Skeletal muscle tissue (tissue), 4 donors: ENCODE measurements around the gene TTC28. TPM values are rescaled to one million over a fixed set of nuclear protein-coding genes. Genes with fewer than 3 reads are reported as not detected.

Source experiments
- H3K27ac ChIP-seq: one replicate; pipeline ENCODE4 v1.7.0; 2013; ENCODE audit warnings: mild to moderate bottlenecking, low read depth, low read length, inconsistent platforms
- H3K27me3 ChIP-seq, 3 donors: one replicate each; pipeline ENCODE4 v1.7.0; 2013; ENCODE audit warnings: low read length in 3 of 3; ENCODE audit not compliant: control insufficient read depth in 3 of 3, insufficient read depth in 3 of 3
- H3K36me3 ChIP-seq, 3 donors: one replicate each; pipeline ENCODE4 v1.7.0; 2013; ENCODE audit warnings: low read length in 3 of 3; ENCODE audit not compliant: control insufficient read depth in 3 of 3, insufficient read depth in 3 of 3
- H3K4me1 ChIP-seq, 3 donors: one replicate each; pipeline ENCODE4 v1.7.0; 2013; ENCODE audit warnings: low read length in 3 of 3, mild to moderate bottlenecking in 3 of 3; ENCODE audit not compliant: control insufficient read depth in 3 of 3, insufficient read depth in 3 of 3
- H3K4me3 ChIP-seq, 3 donors: one replicate each; pipeline ENCODE4 v1.7.0; 2013; ENCODE audit warnings: low read length in 3 of 3
- H3K9ac ChIP-seq, 3 donors: one replicate each; pipeline ENCODE4 v1.7.0; 2013; ENCODE audit warnings: low read length in 3 of 3, mild to moderate bottlenecking in 3 of 3, moderate library complexity in 2 of 3, low read depth in 1 of 3
- H3K9me3 ChIP-seq, 3 donors: one replicate each; pipeline ENCODE4 v1.7.0; 2013; ENCODE audit warnings: low read length in 3 of 3; ENCODE audit not compliant: control insufficient read depth in 3 of 3
- total RNA-seq: library from RNA; depleted of rRNA; stranded (reverse); fragments of >200 nt; gene quantifications from one replicate; pipeline ENCODE4 v1.2.3, GENCODE V29; 2014
- donor health status: Osteomylitis.

The TTC28 gene
- total RNA-seq, 1 donor from 2014 or later, result 27.1 TPM

GRCh38 chr22:28438183-28438768 is 241.4 kb downstream of the TTC28 start:
- Histone ChIP-seq H3K4me1 (peaks cover 19 to 34% (median 32%) of the 10 kb centered on the region in 3 donors), H3K9ac (no peak overlapping the region), H3K9me3 (no peaks in the 10 kb centered on the region), H3K27me3 (no peaks in the 10 kb centered on the region), H3K27ac (no peak overlapping the region), H3K4me3 (no peak overlapping the region), H3K36me3 (no peaks in the 10 kb centered on the region)

GRCh38 chr22:28435982-28436381 is 243.7 kb downstream of the TTC28 start:
- Histone ChIP-seq H3K9me3 (no peaks in the 10 kb centered on the region), H3K9ac (no peak overlapping the region), H3K27ac (no peak overlapping the region), H3K4me1 (peaks cover 10 to 23% (median 19%) of the 10 kb centered on the region in 3 donors), H3K4me3 (no peak overlapping the region), H3K36me3 (no peaks in the 10 kb centered on the region), H3K27me3 (no peaks in the 10 kb centered on the region)

GRCh38 chr22:28435140-28435768 is 244.4 kb downstream of the TTC28 start:
- Histone ChIP-seq H3K36me3 (no peaks in the 10 kb centered on the region), H3K27me3 (no peaks in the 10 kb centered on the region), H3K9me3 (no peaks in the 10 kb centered on the region), H3K4me1 (peaks cover 9 to 22% (median 21%) of the 10 kb centered on the region in 3 donors), H3K9ac (no peak overlapping the region), H3K27ac (no peak overlapping the region), H3K4me3 (no peak overlapping the region)

- H3K27ac ChIP-seq, result no peak overlapping the region
- peaks cover 6 to 18% (median 8%) of the 10 kb centered on the region in 3 donors for H3K4me1 ChIP-seq
These were observed 249.1 kb downstream of the TTC28 start for GRCh38 chr22:28430466-28431025.

GRCh38 chr22:28429711-28430110 is 249.9 kb downstream of the TTC28 start:
- H3K27ac ChIP-seq, result no peak overlapping the region
- peaks cover 0 to 11% (median 10%) of the 10 kb centered on the region in 3 donors for H3K4me1 ChIP-seq
- no peak overlapping the region for H3K4me3 ChIP-seq
- H3K9ac ChIP-seq, result no peak overlapping the region
- no peaks in the 10 kb centered on the region for H3K36me3 ChIP-seq
- H3K9me3 ChIP-seq, result no peaks in the 10 kb centered on the region
- H3K27me3 ChIP-seq, result no peaks in the 10 kb centered on the region

More at GRCh38 chr22:28430466-28431025, 249.1 kb downstream of the TTC28 start:
- H3K4me3 ChIP-seq, result no peak overlapping the region
- no peaks in the 10 kb centered on the region for H3K27me3 ChIP-seq
- H3K9ac ChIP-seq, result no peak overlapping the region
- no peaks in the 10 kb centered on the region for H3K36me3 ChIP-seq
- no peaks in the 10 kb centered on the region for H3K9me3 ChIP-seq

- H3K27ac ChIP-seq, result no peak overlapping the region
- H3K4me1 ChIP-seq, result peaks cover 0 to 10% (median 10%) of the 10 kb centered on the region in 3 donors
- H3K36me3 ChIP-seq, result no peaks in the 10 kb centered on the region
- no peak overlapping the region for H3K9ac ChIP-seq
- H3K27me3 ChIP-seq, result no peaks in the 10 kb centered on the region
- H3K9me3 ChIP-seq, result no peaks in the 10 kb centered on the region
- no peak overlapping the region for H3K4me3 ChIP-seq
These were observed 251.4 kb downstream of the TTC28 start for GRCh38 chr22:28428271-28428670.

GRCh38 chr22:28426346-28427132 is 253.1 kb downstream of the TTC28 start:
- H3K4me3 ChIP-seq, result no peak overlapping the region
- no peaks in the 10 kb centered on the region for H3K27me3 ChIP-seq
- H3K4me1 ChIP-seq, result peaks cover 0 to 10% (median 10%) of the 10 kb centered on the region in 3 donors
- H3K27ac ChIP-seq, result no peak overlapping the region
- no peaks in the 10 kb centered on the region for H3K9me3 ChIP-seq
- H3K9ac ChIP-seq, result no peak overlapping the region
- no peaks in the 10 kb centered on the region for H3K36me3 ChIP-seq

GRCh38 chr22:28425211-28425610 is 254.4 kb downstream of the TTC28 start:
- Histone ChIP-seq H3K36me3 (no peaks in the 10 kb centered on the region), H3K4me1 (peaks cover 0 to 10% (median 3%) of the 10 kb centered on the region in 3 donors), H3K27ac (no peak overlapping the region), H3K27me3 (no peaks in the 10 kb centered on the region), H3K9ac (no peak overlapping the region), H3K9me3 (no peaks in the 10 kb centered on the region), H3K4me3 (no peak overlapping the region)

GRCh38 chr22:28424427-28425080 is 255.1 kb downstream of the TTC28 start:
- Histone ChIP-seq H3K4me3 (no peak overlapping the region), H3K4me1 (peaks cover 0 to 10% (median 3%) of the 10 kb centered on the region in 3 donors), H3K9me3 (no peaks in the 10 kb centered on the region), H3K27me3 (no peaks in the 10 kb centered on the region), H3K36me3 (no peaks in the 10 kb centered on the region), H3K27ac (no peak overlapping the region), H3K9ac (no peak overlapping the region)
